LNCaP clone FGC (cell line): ENCODE data around the gene CEACAM4.
"Not testable (repeated sequence)": the region's sequence is repeated elsewhere in the genome, so short reads cannot be mapped to it uniquely, and the experiment has no call there.

Experiments
- DNase-seq: peaks from one replicate; pipeline ENCODE4 v3.0.0-alpha.2; 2011; ENCODE audit warnings: low read depth
- H3K4me3 ChIP-seq: 2 replicates; pipeline ENCODE4 v1.5.1; 2011; ENCODE audit warnings: mild to moderate bottlenecking, low read depth, low read length, control low read depth
- TF ChIP-seq, protein P1 (sequence below): IDR thresholded peaks from 2 replicates; pipeline ENCODE4 v1.5.1; 2012; ENCODE audit warnings: mild to moderate bottlenecking; ENCODE audit not compliant: control insufficient read depth, insufficient read depth; ENCODE audit errors: extremely low read depth

CEACAM4 gene

DNA sequence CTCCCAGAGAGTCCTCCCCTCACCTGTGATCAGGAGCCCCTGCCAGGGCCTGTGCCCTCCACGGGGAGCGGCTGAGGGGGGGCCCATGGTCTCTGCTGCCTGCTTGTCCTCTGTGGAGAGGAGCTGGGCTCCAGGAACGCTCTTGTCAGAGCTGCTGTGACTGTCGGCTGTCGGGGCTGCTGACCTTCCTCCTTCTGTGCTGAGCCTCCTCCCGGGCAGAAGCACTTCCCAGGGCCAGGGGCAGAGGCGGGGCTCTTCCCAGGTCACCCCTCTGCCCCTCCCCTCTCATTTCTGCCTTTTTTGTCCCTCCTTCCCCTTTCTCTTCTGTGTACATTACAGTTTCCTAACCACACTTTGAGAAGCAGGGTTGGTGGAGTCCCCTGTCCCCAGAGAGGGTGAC, at the start of gene CEACAM4:
Gene CEACAM4 (minus strand): TSS at position 198 of the 400 bp plus-strand sequence. CDS start 111 bp downstream, at position 87.
- TF ChIP-seq, protein P1, sequence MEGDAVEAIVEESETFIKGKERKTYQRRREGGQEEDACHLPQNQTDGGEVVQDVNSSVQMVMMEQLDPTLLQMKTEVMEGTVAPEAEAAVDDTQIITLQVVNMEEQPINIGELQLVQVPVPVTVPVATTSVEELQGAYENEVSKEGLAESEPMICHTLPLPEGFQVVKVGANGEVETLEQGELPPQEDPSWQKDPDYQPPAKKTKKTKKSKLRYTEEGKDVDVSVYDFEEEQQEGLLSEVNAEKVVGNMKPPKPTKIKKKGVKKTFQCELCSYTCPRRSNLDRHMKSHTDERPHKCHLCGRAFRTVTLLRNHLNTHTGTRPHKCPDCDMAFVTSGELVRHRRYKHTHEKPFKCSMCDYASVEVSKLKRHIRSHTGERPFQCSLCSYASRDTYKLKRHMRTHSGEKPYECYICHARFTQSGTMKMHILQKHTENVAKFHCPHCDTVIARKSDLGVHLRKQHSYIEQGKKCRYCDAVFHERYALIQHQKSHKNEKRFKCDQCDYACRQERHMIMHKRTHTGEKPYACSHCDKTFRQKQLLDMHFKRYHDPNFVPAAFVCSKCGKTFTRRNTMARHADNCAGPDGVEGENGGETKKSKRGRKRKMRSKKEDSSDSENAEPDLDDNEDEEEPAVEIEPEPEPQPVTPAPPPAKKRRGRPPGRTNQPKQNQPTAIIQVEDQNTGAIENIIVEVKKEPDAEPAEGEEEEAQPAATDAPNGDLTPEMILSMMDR: no peak
- no peak within 1 kb of the TSS for H3K4me3 ChIP-seq
- no peak for DNase-seq

DNA sequence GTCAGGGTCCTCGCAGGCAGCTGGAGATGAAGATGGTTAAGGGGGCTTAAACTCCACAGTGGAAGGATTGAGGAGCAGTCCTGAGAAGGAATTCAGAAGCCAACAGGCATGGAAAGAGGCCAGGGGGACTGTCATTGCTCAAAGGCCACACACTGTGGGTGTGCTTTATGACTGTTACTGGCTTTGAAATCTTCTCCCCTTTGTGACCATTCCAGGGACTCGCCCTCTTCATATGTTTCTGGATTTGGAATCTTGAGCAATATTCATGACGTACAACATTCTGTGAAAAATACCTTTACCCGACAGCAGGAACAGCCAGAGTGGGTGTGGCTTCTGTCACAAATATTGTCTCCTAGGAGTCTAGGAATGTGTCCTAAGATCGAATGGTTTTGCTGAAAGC, 44.6 kb upstream of the CEACAM4 start:
- H3K4me3 ChIP-seq: no peak overlapping the region
- TF ChIP-seq, protein P1: no peak
- DNase-seq: no peak

DNA sequence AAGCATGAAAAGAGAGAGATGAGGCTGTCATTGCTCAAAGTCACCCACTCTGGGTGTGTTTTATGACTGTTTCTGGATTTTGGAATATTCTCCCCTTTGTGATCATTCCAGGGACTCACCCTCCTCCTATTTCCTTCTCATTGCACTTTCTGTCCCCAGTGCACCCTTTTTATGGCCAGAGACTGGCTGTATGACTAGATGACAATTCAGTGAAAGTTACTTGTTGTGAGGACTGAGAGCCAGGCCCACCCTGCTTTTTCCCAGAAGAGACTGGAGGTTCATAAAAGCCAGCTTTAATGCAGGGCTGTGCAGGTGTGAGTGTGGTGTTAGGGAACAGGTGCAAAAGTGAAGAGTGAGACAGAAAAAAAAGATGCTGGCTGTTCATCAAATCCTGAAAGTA, 43.9 kb upstream of the CEACAM4 start:
- TF ChIP-seq, protein P1: no peak
- DNase-seq: no peak
- no peak overlapping the region for H3K4me3 ChIP-seq

DNA sequence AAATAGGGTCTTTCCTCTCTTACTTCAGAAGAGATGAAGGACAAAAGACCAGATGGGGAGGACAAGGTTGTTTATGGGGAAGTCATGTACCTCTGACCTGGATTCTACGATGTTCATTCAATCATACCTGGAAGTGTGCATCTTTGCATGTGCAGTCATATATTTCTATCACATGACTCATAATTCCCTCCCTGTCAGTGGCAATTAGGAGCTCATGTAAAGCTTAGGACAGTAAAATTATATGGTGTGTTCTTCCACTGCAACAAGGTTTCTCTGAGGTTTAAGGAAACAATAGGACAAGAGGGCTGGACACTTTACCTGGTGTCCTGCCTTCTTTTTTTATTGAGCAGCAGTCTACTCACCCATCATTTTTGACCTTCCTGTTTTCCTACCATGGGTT, 41.4 kb upstream of the CEACAM4 start:
- H3K4me3 ChIP-seq: no peak overlapping the region
- DNase-seq: no peak
- TF ChIP-seq, protein P1: no peak

DNA sequence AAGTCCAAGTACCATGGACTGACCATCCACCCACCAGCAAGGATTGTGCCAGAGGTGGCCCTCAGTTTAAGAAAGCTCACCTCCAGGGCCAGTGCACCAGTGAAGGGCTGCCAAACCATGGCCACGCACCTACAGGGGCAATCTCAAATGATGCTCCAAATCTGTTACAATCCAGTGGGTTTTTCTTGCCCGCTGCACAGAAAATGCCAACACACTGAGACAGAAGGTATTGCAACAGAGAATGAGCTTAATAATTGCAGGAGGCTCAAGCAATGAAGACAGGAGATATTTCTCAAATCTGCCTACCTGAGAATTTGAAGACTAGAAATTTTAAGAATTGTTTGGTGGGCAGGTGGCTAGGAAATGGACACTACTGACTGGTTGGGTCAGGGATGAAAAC, 39.2 kb upstream of the CEACAM4 start:
- DNase-seq: no peak
- no peak overlapping the region for H3K4me3 ChIP-seq
- TF ChIP-seq, protein P1: no peak

DNA sequence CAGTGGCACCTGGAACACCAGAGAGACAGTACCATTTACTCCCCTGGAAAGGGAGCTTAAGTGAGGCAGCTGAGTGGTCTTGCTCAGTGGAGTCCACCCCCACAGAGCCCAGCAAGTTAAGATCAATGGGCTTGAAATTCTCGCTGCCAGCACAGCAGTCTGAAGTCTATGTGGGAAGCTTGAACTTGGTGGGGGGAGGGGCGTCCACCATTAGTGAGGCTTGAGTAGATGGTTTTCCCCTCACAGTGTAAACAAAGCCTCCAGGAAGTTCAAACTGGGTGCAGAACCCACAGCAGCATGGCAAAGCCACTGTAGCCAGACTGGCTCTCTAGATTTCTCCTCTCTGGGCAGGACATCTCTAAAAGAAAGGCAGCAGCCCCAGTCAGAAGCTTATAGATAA, 30.3 kb upstream of the CEACAM4 start:
- no peak overlapping the region for H3K4me3 ChIP-seq
- no peak for DNase-seq
- TF ChIP-seq, protein P1: no peak

DNA sequence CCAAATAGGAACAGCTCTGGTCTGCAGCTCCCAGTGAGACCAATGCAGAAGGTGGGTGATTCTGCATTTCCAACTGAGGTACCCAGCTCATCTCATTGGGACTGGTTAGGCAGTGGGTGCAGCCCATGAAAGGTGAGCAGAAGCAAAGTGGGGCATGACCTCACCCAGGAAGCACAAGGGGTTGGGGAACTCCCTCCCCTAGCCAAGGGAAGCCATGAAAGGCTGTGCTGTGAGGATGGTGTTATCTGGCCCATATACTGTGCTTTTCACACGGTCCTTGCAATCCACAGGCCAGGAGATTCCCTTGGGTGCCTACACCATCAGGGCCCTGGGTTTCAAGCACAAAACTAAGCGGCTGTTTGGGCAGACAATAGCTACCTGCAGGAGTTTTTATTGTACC, 29.9 kb upstream of the CEACAM4 start:
- H3K4me3 ChIP-seq, DNase-seq: not testable (repeated sequence)

DNA sequence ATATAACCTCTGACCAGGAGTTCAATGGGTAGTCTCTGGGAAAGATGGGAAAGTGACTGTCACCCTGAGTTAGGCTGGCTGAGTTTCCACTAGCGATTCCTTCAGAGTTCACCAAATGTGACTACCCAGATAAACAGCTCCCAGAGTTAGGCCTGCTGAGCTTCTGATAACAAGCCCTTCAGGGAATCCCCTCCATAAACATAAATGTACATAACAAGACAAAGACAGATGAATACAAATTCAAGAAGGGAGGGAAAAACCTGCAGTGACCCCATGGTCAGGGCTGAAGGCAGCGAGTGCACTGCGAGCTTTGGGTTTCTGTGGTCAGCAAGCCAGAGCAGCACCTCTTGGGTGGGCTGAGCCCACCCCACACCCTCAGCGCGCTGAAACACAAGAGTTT, 25.4 kb upstream of the CEACAM4 start:
- DNase-seq: no peak
- TF ChIP-seq, protein P1: no peak

More for the DNA sequence above, 25.4 kb upstream of the CEACAM4 start:
- H3K4me3 ChIP-seq: no peak overlapping the region
